ENCODE results near the gene ZNF384. TPM values are rescaled to one million over a fixed set of nuclear protein-coding genes. Genes with fewer than 3 reads are reported as not detected.

The ZNF384 gene
- total and polyA plus RNA-seq, 2 experiments from 2014 or later, result 20.5 to 35.9 TPM

DNA sequence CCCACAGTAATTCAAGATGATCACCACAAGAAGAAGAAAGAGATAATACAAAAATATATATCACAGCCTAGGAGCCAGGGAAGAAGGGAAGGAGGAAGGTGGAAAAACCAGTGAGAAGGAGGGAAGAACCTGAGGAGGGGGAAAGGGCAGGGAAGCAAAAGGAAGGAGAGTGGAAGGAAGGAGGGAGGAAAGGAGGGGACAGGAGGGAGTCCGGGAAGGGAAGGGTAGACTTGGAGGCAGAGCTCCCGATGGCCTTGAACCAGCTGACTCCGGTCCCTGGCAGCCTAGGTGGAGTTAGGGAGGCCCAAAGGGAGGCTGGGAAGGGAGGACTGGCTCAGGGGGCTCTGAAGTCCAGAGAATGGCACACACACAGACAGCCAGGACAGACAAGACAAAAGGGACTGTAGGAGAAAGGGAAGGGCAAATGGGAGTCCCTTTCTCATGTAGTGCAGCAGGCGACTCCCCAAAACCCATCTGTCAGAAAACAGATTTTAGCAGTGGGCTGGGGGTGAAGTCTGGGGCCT lies 4.7 kb upstream of the ZNF384 start:
- peaks cover 11% of the 10 kb centered on the region for H3K27me3 Mint-ChIP-seq (ENCODE audit: insufficient read depth, low read depth, poor library complexity)
- no peak overlapping the region for H3K4me2 ChIP-seq
- H4K20me1 ChIP-seq (replicated peaks; ENCODE audit: insufficient read depth), result no peaks in the 10 kb centered on the region
- H3K4me1 ChIP-seq (ENCODE audit: insufficient read depth), result peaks cover 15% of the 10 kb centered on the region
- peaks cover 27% of the 10 kb centered on the region for H3K4me1 Mint-ChIP-seq
- no peak overlapping the region for H3K27ac ChIP-seq (ENCODE audit: low read depth)
- DNase-seq (ENCODE audit: low spot score) (no peak), ATAC-seq (no peak)
- H3K36me3 ChIP-seq (ENCODE audit: insufficient read depth), result no peaks in the 10 kb centered on the region
- H3K4me3 ChIP-seq, result no peak overlapping the region
- H3K79me2 ChIP-seq (replicated peaks; ENCODE audit: insufficient read depth), result no peaks in the 10 kb centered on the region; the same call in 1 of the 2 replicates
- H3K9me2 ChIP-seq (ENCODE audit: insufficient read depth), result no peaks in the 10 kb centered on the region
- H3K27me3 ChIP-seq (ENCODE audit: insufficient read depth), result peaks cover 3% of the 10 kb centered on the region; the same call in 1 of the 2 replicates
- no peak for TF ChIP-seq JUNB (IDR thresholded peaks at IDR 0.05; ENCODE audit: unreplicated experiment)
- TF ChIP-seq, protein P1, sequence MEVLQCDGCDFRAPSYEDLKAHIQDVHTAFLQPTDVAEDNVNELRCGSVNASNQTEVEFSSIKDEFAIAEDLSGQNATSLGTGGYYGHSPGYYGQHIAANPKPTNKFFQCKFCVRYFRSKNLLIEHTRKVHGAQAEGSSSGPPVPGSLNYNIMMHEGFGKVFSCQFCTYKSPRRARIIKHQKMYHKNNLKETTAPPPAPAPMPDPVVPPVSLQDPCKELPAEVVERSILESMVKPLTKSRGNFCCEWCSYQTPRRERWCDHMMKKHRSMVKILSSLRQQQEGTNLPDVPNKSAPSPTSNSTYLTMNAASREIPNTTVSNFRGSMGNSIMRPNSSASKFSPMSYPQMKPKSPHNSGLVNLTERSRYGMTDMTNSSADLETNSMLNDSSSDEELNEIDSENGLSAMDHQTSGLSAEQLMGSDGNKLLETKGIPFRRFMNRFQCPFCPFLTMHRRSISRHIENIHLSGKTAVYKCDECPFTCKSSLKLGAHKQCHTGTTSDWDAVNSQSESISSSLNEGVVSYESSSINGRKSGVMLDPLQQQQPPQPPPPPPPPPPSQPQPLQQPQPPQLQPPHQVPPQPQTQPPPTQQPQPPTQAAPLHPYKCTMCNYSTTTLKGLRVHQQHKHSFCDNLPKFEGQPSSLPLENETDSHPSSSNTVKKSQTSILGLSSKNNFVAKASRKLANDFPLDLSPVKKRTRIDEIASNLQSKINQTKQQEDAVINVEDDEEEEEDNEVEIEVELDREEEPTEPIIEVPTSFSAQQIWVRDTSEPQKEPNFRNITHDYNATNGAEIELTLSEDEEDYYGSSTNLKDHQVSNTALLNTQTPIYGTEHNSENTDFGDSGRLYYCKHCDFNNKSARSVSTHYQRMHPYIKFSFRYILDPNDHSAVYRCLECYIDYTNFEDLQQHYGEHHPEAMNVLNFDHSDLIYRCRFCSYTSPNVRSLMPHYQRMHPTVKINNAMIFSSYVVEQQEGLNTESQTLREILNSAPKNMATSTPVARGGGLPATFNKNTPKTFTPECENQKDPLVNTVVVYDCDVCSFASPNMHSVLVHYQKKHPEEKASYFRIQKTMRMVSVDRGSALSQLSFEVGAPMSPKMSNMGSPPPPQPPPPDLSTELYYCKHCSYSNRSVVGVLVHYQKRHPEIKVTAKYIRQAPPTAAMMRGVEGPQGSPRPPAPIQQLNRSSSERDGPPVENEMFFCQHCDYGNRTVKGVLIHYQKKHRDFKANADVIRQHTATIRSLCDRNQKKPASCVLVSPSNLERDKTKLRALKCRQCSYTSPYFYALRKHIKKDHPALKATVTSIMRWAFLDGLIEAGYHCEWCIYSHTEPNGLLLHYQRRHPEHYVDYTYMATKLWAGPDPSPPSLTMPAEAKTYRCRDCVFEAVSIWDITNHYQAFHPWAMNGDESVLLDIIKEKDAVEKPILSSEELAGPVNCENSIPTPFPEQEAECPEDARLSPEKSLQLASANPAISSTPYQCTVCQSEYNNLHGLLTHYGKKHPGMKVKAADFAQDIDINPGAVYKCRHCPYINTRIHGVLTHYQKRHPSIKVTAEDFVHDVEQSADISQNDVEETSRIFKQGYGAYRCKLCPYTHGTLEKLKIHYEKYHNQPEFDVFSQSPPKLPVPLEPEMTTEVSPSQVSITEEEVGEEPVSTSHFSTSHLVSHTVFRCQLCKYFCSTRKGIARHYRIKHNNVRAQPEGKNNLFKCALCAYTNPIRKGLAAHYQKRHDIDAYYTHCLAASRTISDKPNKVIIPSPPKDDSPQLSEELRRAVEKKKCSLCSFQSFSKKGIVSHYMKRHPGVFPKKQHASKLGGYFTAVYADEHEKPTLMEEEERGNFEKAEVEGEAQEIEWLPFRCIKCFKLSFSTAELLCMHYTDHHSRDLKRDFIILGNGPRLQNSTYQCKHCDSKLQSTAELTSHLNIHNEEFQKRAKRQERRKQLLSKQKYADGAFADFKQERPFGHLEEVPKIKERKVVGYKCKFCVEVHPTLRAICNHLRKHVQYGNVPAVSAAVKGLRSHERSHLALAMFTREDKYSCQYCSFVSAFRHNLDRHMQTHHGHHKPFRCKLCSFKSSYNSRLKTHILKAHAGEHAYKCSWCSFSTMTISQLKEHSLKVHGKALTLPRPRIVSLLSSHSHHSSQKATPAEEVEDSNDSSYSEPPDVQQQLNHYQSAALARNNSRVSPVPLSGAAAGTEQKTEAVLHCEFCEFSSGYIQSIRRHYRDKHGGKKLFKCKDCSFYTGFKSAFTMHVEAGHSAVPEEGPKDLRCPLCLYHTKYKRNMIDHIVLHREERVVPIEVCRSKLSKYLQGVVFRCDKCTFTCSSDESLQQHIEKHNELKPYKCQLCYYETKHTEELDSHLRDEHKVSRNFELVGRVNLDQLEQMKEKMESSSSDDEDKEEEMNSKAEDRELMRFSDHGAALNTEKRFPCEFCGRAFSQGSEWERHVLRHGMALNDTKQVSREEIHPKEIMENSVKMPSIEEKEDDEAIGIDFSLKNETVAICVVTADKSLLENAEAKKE (CRISPR knock-in tag; IDR thresholded peaks at IDR 0.05), result no peak
- TF ChIP-seq, protein P2, sequence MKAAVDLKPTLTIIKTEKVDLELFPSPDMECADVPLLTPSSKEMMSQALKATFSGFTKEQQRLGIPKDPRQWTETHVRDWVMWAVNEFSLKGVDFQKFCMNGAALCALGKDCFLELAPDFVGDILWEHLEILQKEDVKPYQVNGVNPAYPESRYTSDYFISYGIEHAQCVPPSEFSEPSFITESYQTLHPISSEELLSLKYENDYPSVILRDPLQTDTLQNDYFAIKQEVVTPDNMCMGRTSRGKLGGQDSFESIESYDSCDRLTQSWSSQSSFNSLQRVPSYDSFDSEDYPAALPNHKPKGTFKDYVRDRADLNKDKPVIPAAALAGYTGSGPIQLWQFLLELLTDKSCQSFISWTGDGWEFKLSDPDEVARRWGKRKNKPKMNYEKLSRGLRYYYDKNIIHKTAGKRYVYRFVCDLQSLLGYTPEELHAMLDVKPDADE (IDR thresholded peaks at IDR 0.05), result no peak
- TF ChIP-seq EZH2phosphoT487 (IDR thresholded peaks at IDR 0.05; ENCODE audit: unreplicated experiment), result no peak
- no peak for TF ChIP-seq CREB1 (CRISPR knock-in tag; IDR thresholded peaks at IDR 0.05; ENCODE audit: low read depth)
- TF ChIP-seq ZNF114 (CRISPR knock-in tag; IDR thresholded peaks at IDR 0.05), result no peak
- TF ChIP-seq ZNF331 (CRISPR knock-in tag; IDR thresholded peaks at IDR 0.05; ENCODE audit: low read depth), result no peak
- H3K36me3 Mint-ChIP-seq (ENCODE audit: low read depth), result peaks cover 6% of the 10 kb centered on the region; the same call in 2 of the 3 replicates
- no peak overlapping the region; the same call in 1 of the 2 replicates for H3K27ac Mint-ChIP-seq
- H3K9me3 Mint-ChIP-seq, result no peaks in the 10 kb centered on the region
- H3F3A ChIP-seq (replicated peaks; ENCODE audit: low read depth), result peaks cover 3% of the 10 kb centered on the region; the same call in 1 of the 2 replicates
- no peak overlapping the region for H3K4me3 Mint-ChIP-seq
- H2AFZ ChIP-seq, result no peak overlapping the region

All from GM23338 (cell line).